H7 (cell line): ENCODE measurements around the gene RNF166. TPM values are rescaled to one million over a fixed set of nuclear protein-coding genes. Genes with fewer than 3 reads are reported as not detected.

Experiments
- DNase-seq: peaks from one replicate; pipeline ENCODE4 v3.0.0; 2012
- H3K27me3 ChIP-seq: 2 replicates; pipeline ENCODE4 v1.6.0; 2011; ENCODE audit warnings: mild to moderate bottlenecking, low read length; ENCODE audit not compliant: control insufficient read depth, insufficient read depth
- H3K36me3 ChIP-seq: replicated peaks from 2 replicates; pipeline ENCODE4 v1.5.1; 2011; ENCODE audit warnings: low read length; ENCODE audit not compliant: control insufficient read depth, insufficient read depth
- H3K4me3 ChIP-seq: 2 replicates; pipeline ENCODE4 v1.5.1; 2011; ENCODE audit warnings: low read depth, mild to moderate bottlenecking, control low read depth, low read length, moderate library complexity; ENCODE audit not compliant: insufficient read depth
- total RNA-seq: library from RNA; depleted of rRNA; stranded (reverse); fragments of >200 nt; shearing (Covaris generic); gene quantifications from 2 replicates; pipeline ENCODE4 v1.2.3, GENCODE V29; 2014; rRNA removed

The RNF166 gene
- total RNA-seq, 1 experiment from 2014 or later = 45.3 TPM

- H3K4me3 ChIP-seq = peak overlapping the region; percentile 90
Observed at GRCh38 chr16:88649924-88650748, 56.1 kb downstream of the RNF166 start.

GRCh38 chr16:88649195-88649923 lies 56.8 kb downstream of the RNF166 start:
- no peak for DNase-seq
- Histone ChIP-seq H3K36me3 (no peaks in the 10 kb centered on the region; the same call in 1 of the 2 replicates), H3K4me3 (peak overlapping the region; percentile 90; the same call in 1 of the 2 replicates), H3K27me3 (no peaks in the 10 kb centered on the region)

More at GRCh38 chr16:88649924-88650748, 56.1 kb downstream of the RNF166 start:
- Histone ChIP-seq H3K27me3 (no peaks in the 10 kb centered on the region), H3K36me3 (peaks cover 2% of the 10 kb centered on the region; the same call in 1 of the 2 replicates)
- peak; percentile 89 for DNase-seq

- Histone ChIP-seq H3K4me3 (no peak overlapping the region), H3K36me3 (no peaks in the 10 kb centered on the region), H3K27me3 (no peaks in the 10 kb centered on the region)
- no peak for DNase-seq
Observed at GRCh38 chr16:88647178-88648070, 58.8 kb downstream of the RNF166 start.

Other genes with a start within 250 kb of the RNF166 start
- 19.5 and 20.0 TPM in 2 replicates for gene ZC3H18, start 136.0 kb downstream of the RNF166 start, total RNA-seq
- 0.14 and 0.30 TPM in 2 replicates for gene IL17C, start 67.8 kb downstream of the RNF166 start, total RNA-seq
- gene CYBA, start 55.4 kb downstream of the RNF166 start, total RNA-seq = 199 and 215 TPM in 2 replicates
- 98.8 and 100 TPM in 2 replicates for gene MVD, start 43.3 kb downstream of the RNF166 start, total RNA-seq
- 2.0 and 2.9 TPM in 2 replicates for gene SNAI3, start 19.9 kb downstream of the RNF166 start, total RNA-seq
- gene CTU2, start 95 bp upstream of the RNF166 start, total RNA-seq = 33.1 and 38.4 TPM in 2 replicates
- gene PIEZO1, start 78.8 kb upstream of the RNF166 start, total RNA-seq = 60.0 and 86.8 TPM in 2 replicates
- gene CDT1, start 97.4 kb upstream of the RNF166 start, total RNA-seq = 120 and 176 TPM in 2 replicates
- gene APRT, start 105.5 kb upstream of the RNF166 start, total RNA-seq = 526 and 633 TPM in 2 replicates
- 6.7 and 17.1 TPM in 2 replicates for gene GALNS, start 150.5 kb upstream of the RNF166 start, total RNA-seq
- gene TRAPPC2L, start 150.7 kb upstream of the RNF166 start, total RNA-seq = 56.2 and 56.6 TPM in 2 replicates
- gene PABPN1L, start 160.3 kb upstream of the RNF166 start, total RNA-seq = not detected in 2 replicates